Naive B cell (primary cell): Measurements from ENCODE around the gene IQSEC3. TPM values are rescaled to one million over a fixed set of nuclear protein-coding genes. Genes with fewer than 3 reads are reported as not detected.
A peak's percentile ranks its signal among the peaks of the same experiment; 100 is the strongest.

Experiments used
- ATAC-seq, 2 donors: fragments of 150-1000 bp; cut with Tn5 transposase; 2 replicates each; pipeline ENCODE4 v1.10.0; 2021; ENCODE audit warnings: low read depth in 2 of 2, mild to moderate bottlenecking in 2 of 2, moderate library complexity in 2 of 2
- DNase-seq: peaks from one replicate; pipeline ENCODE4 v3.0.0; 2022
- H3K27ac Mint-ChIP-seq, 6 donors: one replicate each; pipeline ENCODE4 v1.8.0; 2020 to 2022; ENCODE audit warnings: mild to moderate bottlenecking in 6 of 6, mixed read lengths in 6 of 6, moderate library complexity in 5 of 6, inconsistent platforms in 2 of 6
- H3K27me3 Mint-ChIP-seq, 3 donors: one replicate each; pipeline ENCODE4 v1.8.0; 2021 to 2022; ENCODE audit warnings: mixed read lengths in 3 of 3, mild to moderate bottlenecking in 1 of 3
- H3K36me3 Mint-ChIP-seq, 2 donors: one replicate each; pipeline ENCODE4 v1.8.0; 2020 to 2022; ENCODE audit warnings: mixed read lengths in 2 of 2, inconsistent platforms in 1 of 2, mild to moderate bottlenecking in 1 of 2
- H3K4me1 Mint-ChIP-seq, 3 donors: one replicate each; pipeline ENCODE4 v1.8.0; 2020 to 2022; ENCODE audit warnings: mixed read lengths in 3 of 3, inconsistent platforms in 1 of 3, mild to moderate bottlenecking in 1 of 3, moderate library complexity in 1 of 3
- H3K4me3 Mint-ChIP-seq, 8 donors: one replicate each; pipeline ENCODE4 v1.8.0; 2020 to 2022; ENCODE audit warnings: mild to moderate bottlenecking in 8 of 8, mixed read lengths in 8 of 8, moderate library complexity in 8 of 8, inconsistent platforms in 2 of 8
- H3K9me3 Mint-ChIP-seq, 7 donors: one replicate each; pipeline ENCODE4 v1.8.0; 2020 to 2022; ENCODE audit warnings: mixed read lengths in 7 of 7, mild to moderate bottlenecking in 5 of 7, inconsistent platforms in 2 of 7, moderate library complexity in 1 of 7
- polyA plus RNA-seq, 6 donors: library from polyadenylated mRNA; unstranded; fragments of 300-500 nt; fragmentation: Illumina TruSeq; gene quantifications; one replicate each; pipeline ENCODE4 v1.2.3, GENCODE V29; 2021; ENCODE audit warnings: low read depth in 6 of 6

IQSEC3 gene
- polyA plus RNA-seq, 6 donors from 2014 or later, result not detected

DNA sequence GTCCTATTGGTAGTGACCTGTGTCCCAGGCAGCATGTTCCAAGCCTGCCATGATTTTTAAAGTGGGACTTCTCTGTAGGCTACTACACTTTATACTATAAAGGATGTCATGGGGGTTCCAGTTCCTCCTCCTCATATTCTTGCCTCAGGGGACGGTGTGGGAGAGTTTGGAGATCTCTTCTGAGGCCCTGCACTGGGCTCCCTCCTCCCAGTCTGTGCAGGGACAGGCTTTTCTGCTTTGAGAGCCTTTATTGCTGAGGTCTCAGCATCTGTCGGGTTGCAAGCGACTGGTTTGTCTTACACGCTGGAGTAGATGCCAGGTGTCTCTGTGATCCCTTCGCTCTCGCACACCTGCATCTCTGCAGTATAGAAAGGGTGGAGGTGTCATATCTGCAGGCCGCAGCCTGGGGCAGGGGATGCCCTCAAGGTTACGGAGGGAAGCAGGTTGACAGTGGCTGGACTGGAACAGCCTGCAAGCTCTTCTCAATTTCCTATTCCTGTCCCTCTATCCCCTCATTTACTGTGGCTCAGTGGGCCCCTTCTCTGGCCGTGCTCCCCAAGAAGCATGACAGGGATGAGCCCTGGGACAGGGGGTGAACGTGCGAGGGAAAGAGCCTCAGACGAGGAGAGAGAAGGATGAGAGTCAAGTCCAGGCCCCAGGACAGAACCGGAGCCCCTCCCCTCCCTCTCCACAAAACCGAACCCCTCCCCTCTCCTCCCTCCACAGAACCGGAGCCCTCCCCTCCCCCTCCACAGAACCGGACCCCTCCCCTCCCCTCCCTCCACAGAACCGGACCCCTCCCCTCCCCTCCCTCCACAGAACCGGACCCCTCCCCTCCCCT lies 96.1 kb downstream of the IQSEC3 start:
- no peaks in the 10 kb centered on the region for H3K4me1 Mint-ChIP-seq
- DNase-seq, result no peak
- no peak overlapping the region for H3K27ac Mint-ChIP-seq
- no peaks in the 10 kb centered on the region for H3K36me3 Mint-ChIP-seq
- H3K9me3 Mint-ChIP-seq, result peaks cover 0 to 2% (median 0%) of the 10 kb centered on the region in 7 donors
- ATAC-seq, result no peak
- peaks cover 0 to 29% (median 5%) of the 10 kb centered on the region in 3 donors for H3K27me3 Mint-ChIP-seq
- H3K4me3 Mint-ChIP-seq, result no peak overlapping the region

DNA sequence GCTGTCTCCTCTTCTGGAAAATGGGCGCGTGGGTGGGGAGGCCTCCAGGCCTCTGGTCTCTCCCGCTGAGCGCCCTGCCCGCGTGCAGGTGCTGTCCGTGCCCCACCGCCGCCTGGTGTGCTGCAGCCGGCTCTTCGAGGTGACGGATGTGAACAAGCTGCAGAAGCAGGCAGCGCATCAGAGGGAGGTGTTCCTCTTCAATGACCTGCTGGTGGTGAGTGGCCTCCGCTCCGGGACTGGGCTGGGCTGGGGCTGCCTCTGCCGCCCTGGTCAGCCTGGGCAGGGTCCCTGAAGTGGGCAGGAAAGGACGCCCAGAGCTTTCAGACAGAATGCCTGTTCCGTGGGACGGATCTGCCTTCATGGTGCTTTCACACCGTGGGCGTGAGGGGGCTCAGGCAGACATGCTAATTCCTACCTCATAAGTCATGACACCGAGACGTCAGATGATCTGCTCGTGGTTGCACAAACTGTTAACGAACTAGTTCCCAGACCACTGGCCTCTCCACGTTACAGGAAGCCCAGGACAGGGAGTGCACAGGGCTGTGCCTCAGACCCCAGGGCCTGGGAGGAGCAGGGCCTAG lies 96.9 kb downstream of the IQSEC3 start:
- H3K9me3 Mint-ChIP-seq, result peaks cover 0 to 2% (median 0%) of the 10 kb centered on the region in 7 donors
- no peaks in the 10 kb centered on the region for H3K36me3 Mint-ChIP-seq
- DNase-seq (no peak), ATAC-seq (no peak)
- no peaks in the 10 kb centered on the region for H3K4me1 Mint-ChIP-seq
- peaks cover 0 to 29% (median 5%) of the 10 kb centered on the region in 3 donors for H3K27me3 Mint-ChIP-seq
- H3K4me3 Mint-ChIP-seq, result no peak overlapping the region
- H3K27ac Mint-ChIP-seq, result no peak overlapping the region

DNA sequence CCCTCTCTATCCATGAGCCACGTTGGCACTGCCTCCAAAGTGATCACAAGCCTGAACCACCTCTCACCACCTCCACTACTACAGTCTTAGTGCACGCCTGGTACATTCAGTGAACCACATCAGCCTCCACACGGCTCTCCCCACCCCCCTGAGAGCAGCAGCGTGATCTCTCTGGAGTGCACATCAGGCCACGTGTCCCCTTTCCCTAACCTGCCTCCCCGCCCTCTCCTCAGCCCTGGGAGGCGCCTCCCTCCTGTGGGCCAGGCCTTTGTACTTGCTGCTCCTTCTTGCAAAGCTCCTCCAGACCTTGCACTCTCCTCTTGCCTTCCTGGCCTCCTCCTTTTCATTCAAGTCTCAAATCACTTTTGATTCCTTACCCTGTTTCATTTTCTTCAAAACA lies 97.6 kb downstream of the IQSEC3 start:
- ATAC-seq (no peak), DNase-seq (no peak)
- Mint-ChIP-seq H3K4me3 (no peak overlapping the region), H3K36me3 (no peaks in the 10 kb centered on the region), H3K27ac (no peak overlapping the region), H3K27me3 (peaks cover under 1 to 34% (median 7%) of the 10 kb centered on the region in 3 donors), H3K4me1 (no peaks in the 10 kb centered on the region), H3K9me3 (no peaks in the 10 kb centered on the region)

- peaks cover 5 to 47% (median 13%) of the 10 kb centered on the region in 3 donors for H3K27me3 Mint-ChIP-seq
- H3K27ac Mint-ChIP-seq, result peak overlapping the region in 1 of 6 donors; percentile 5
- H3K4me1 Mint-ChIP-seq, result no peaks in the 10 kb centered on the region
- DNase-seq (no peak), ATAC-seq (no peak)
- H3K36me3 Mint-ChIP-seq, result no peaks in the 10 kb centered on the region
- H3K4me3 Mint-ChIP-seq, result no peak overlapping the region
- no peaks in the 10 kb centered on the region for H3K9me3 Mint-ChIP-seq
These were observed 99.3 kb downstream of the IQSEC3 start for GRCh38 chr12:165862-166368.

GRCh38 chr12:166425-167075 lies 100.0 kb downstream of the IQSEC3 start:
- peak overlapping the region in 1 of 6 donors; percentile 5 for H3K27ac Mint-ChIP-seq
- H3K4me3 Mint-ChIP-seq, result no peak overlapping the region
- DNase-seq, result no peak
- no peaks in the 10 kb centered on the region for H3K36me3 Mint-ChIP-seq
- H3K27me3 Mint-ChIP-seq, result peaks cover 5 to 53% (median 19%) of the 10 kb centered on the region in 3 donors
- H3K4me1 Mint-ChIP-seq, result no peaks in the 10 kb centered on the region
- H3K9me3 Mint-ChIP-seq, result no peaks in the 10 kb centered on the region
- no peak for ATAC-seq

- Mint-ChIP-seq H3K36me3 (no peaks in the 10 kb centered on the region), H3K27ac (no peak overlapping the region), H3K9me3 (no peaks in the 10 kb centered on the region), H3K4me3 (no peak overlapping the region), H3K27me3 (peaks cover 5 to 66% (median 32%) of the 10 kb centered on the region in 3 donors), H3K4me1 (no peaks in the 10 kb centered on the region)
- ATAC-seq (no peak), DNase-seq (no peak)
These were observed 101.5 kb downstream of the IQSEC3 start for GRCh38 chr12:167959-168600.

DNA sequence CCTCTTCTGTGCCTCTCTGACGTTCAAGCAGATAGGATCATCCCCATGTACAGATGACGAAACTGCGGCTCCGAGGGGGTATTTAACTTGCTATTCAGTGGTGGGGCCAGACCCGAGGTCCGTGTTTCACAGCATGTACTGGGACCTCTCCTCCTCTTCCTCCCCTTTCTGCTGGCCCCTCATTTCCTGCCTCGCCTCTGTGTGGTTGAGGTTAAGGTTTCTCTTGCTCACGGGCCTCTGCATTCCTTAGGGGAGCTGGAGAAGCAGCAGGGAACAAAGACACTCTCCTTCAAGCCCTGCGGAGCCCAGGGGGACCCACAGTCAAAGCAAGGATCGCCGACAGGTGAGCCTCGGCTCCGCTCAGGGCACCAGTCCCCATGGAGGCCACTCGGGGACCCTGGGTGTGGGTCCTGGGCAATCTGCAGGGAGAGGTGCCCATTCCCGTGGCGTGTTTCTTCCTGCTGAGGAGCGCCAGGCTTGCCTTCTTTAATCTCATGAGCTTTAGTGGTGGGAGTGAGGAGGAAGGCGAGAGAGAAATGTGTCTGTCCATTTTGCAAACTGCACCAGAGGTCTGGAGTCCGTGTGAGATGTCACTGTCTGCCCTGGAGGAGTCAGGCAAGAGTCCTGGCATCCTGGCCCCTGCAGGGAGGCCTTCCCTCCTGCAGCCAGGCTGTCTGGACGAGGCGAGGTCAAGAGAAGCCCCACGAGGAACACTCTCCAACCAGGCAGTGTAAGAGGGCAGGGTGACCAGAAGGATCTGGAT lies 102.4 kb downstream of the IQSEC3 start:
- ATAC-seq (no peak), DNase-seq (no peak)
- Mint-ChIP-seq H3K9me3 (no peaks in the 10 kb centered on the region), H3K27me3 (peaks cover 5 to 70% (median 36%) of the 10 kb centered on the region in 3 donors), H3K4me1 (no peaks in the 10 kb centered on the region), H3K36me3 (no peaks in the 10 kb centered on the region), H3K27ac (peak overlapping the region in 1 of 6 donors; percentile 15), H3K4me3 (peak overlapping the region in 1 of 8 donors; percentile 9)

DNA sequence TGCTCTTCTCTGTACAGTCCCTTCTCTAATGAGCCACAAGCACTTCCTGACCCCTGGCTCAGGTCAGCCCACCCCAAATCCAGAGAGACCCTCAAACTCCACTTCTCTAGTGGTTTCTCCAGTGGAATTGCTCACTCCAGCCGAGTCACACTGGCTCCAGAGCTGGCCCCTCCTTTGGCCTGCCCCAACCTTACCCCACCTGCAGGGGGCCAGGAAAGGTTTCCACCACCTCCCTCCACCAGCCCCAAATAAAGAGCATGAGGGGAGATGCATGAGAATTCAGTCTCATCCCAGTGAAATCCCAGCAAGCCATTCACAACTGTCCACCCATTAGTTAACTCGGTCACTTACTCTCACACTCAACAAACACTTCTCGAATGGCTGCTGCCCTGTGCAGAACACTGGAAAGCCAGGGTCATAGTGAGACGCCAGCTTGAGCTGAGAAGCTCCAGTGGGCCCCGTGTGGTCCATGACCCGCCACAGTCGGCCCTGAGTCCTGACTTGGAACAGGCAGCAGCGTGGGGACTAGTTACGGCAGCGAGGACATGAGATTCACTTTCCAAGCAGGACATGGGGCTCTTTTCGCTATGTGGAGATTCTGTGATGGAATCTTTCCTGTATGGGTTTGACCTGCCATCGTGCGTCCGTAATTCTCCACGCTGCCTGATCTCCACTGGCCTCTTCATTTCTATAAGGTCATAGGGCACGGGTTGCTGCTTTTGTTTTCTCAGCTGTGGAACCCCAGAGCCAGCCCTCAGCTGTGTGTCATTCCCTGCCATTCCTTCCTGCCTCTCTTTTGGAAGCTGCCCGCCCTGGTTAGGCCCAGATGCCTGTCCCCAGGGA lies 103.2 kb downstream of the IQSEC3 start:
- Mint-ChIP-seq H3K36me3 (no peaks in the 10 kb centered on the region), H3K27ac (no peak overlapping the region), H3K4me3 (no peak overlapping the region), H3K4me1 (no peaks in the 10 kb centered on the region), H3K27me3 (peaks cover 5 to 66% (median 38%) of the 10 kb centered on the region in 3 donors), H3K9me3 (no peaks in the 10 kb centered on the region)
- ATAC-seq (no peak), DNase-seq (no peak)

GRCh38 chr12:170371-171225 lies 104.0 kb downstream of the IQSEC3 start:
- DNase-seq (no peak), ATAC-seq (no peak)
- Mint-ChIP-seq H3K36me3 (no peaks in the 10 kb centered on the region), H3K27ac (no peak overlapping the region), H3K4me1 (no peaks in the 10 kb centered on the region), H3K27me3 (peaks cover 5 to 70% (median 38%) of the 10 kb centered on the region in 3 donors), H3K9me3 (no peaks in the 10 kb centered on the region), H3K4me3 (no peak overlapping the region)

GRCh38 chr12:171276-171675 lies 104.7 kb downstream of the IQSEC3 start:
- Mint-ChIP-seq H3K27ac (no peak overlapping the region), H3K9me3 (no peaks in the 10 kb centered on the region), H3K4me1 (no peaks in the 10 kb centered on the region), H3K4me3 (no peak overlapping the region), H3K36me3 (no peaks in the 10 kb centered on the region), H3K27me3 (peaks cover 5 to 64% (median 34%) of the 10 kb centered on the region in 3 donors)
- DNase-seq (no peak), ATAC-seq (no peak)
